ENCODE data around the gene LIN7A.

GRCh38 chr12:80810874-80811273 lies 126.9 kb downstream of the LIN7A start:
- no peak for TF ChIP-seq CTCF (conservative IDR thresholded peaks at IDR 0.05; ENCODE audit: low read depth, low read length)
- no peak for TF ChIP-seq CEBPB (IDR thresholded peaks at IDR 0.05; ENCODE audit: low read depth, low read length)
- no peak for TF ChIP-seq USF2 (IDR thresholded peaks at IDR 0.05; ENCODE audit: low read depth, low read length)
- TF ChIP-seq SMC3 (IDR thresholded peaks at IDR 0.05; ENCODE audit: low read depth, low read length), result no peak
- TF ChIP-seq NFE2L2 (IDR thresholded peaks at IDR 0.05; ENCODE audit: low read depth, low read length), result no peak
- TF ChIP-seq POLR2A (IDR thresholded peaks at IDR 0.05; ENCODE audit: low read depth, low read length), result no peak
- no peak for TF ChIP-seq RFX5 (IDR thresholded peaks at IDR 0.05; ENCODE audit: low read depth, low read length)

Measured in IMR-90 (cell line).